Measurements from ENCODE around the gene FOXL1. TPM values are rescaled to one million over a fixed set of nuclear protein-coding genes. Genes with fewer than 3 reads are reported as not detected.

FOXL1 gene
- total and polyA plus RNA-seq, 9 donors = 0.10 to 1.3 (median 0.44) TPM; not detected in 1

DNA sequence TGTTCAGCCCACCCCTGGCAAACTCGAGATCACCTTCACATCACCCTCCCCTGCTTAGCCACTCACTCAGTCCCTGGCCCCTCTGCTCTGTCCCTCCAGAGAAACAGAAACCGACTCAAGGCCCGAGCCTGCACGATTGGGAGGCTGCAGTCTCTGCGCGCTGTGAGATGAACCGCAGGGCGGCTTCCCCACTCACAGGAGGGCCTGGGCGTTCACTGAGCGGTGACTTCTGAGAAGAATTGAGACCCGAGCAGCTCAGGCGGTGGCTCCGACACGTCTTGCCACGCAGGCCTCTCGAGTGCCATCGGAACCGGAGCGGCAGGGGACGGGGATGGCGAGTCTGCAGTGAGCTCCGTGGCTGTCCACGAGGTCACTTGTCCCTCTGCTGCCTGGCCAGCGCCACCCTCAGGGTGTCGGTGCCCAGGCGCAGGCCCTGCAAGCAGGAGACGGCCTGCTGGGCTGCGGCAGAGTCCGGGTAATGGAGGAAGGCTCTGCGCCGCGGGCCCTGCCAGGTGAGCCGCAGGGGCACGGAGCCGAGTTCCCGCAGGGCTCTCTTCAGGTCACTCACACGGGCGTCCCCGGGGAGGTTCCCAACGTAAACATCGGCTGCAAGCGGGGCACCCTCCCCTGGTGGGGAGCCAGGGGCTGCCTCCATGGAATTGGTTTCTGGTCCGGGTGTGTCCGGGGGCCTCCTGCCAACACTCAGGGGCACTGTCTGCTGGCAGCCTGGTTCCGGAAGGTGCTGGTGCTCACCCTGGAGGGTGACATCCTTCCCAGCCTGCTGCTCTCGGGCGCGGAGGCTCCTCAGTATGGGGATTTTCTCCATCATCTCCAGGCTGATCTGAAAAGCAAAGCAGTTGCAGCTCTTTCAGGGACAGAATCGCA, 46.5 kb upstream of the FOXL1 start:
- H3K9me3 ChIP-seq = no peaks in the 10 kb centered on the region
- DNase-seq = peak in 3 of 5 donors; percentile 53 to 61 (median 56)
- TF ChIP-seq CTCF (IDR thresholded peaks at IDR 0.05) (no peak), EP300 (IDR thresholded peaks at IDR 0.05) (no peak), POLR2A (IDR thresholded peaks at IDR 0.05) (no peak)
- no peaks in the 10 kb centered on the region for H3K27me3 ChIP-seq
- H3K27ac ChIP-seq = peak overlapping the region; percentile 76 to 88
- peaks cover 7% of the 10 kb centered on the region for H3K4me1 ChIP-seq (ENCODE audit: insufficient read depth)
- intact Hi-C loops (cut with DNase I) = no loop called here
- 84 to 87% (median 87%) methylated on average over 48 to 49 of the region's 49 CpGs for WGBS, 3 donors
- no peaks in the 10 kb centered on the region for H3K36me3 ChIP-seq
- no peak overlapping the region for H3K4me3 ChIP-seq

DNA sequence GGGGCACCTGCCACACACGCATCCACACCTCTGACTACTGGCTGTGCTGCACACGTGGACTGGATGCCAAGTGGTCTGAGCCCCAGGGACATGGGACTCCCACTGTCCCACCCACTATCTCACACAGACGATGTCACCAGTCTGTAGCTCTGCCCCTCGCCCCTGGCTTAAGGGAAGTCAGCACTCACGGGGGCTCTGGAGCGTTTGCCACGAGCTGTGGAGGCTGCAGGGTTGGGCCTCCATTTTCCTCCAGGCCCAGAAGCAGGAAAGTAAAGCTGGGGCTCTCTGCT, 45.9 kb upstream of the FOXL1 start:
- peaks cover 7% of the 10 kb centered on the region for H3K4me1 ChIP-seq (ENCODE audit: insufficient read depth)
- H3K4me3 ChIP-seq = no peak overlapping the region
- intact Hi-C loops (cut with DNase I) = no loop called here
- H3K36me3 ChIP-seq = no peaks in the 10 kb centered on the region
- peak in 1 of 5 donors; percentile 15 for DNase-seq
- no peak overlapping the region for H3K27ac ChIP-seq
- H3K9me3 ChIP-seq = no peaks in the 10 kb centered on the region
- TF ChIP-seq CTCF (IDR thresholded peaks at IDR 0.05) = no peak
- TF ChIP-seq POLR2A (IDR thresholded peaks at IDR 0.05) = no peak
- TF ChIP-seq EP300 (IDR thresholded peaks at IDR 0.05) = no peak
- H3K27me3 ChIP-seq = no peaks in the 10 kb centered on the region
- 90 to 94% (median 90%) methylated on average over 7 of the region's 7 CpGs for WGBS, 3 donors

- Histone ChIP-seq H3K36me3 (no peaks in the 10 kb centered on the region), H3K4me3 (no peak overlapping the region), H3K4me1 (ENCODE audit: insufficient read depth) (peaks cover 7% of the 10 kb centered on the region), H3K27ac (no peak overlapping the region), H3K9me3 (no peaks in the 10 kb centered on the region), H3K27me3 (no peaks in the 10 kb centered on the region)
- WGBS, 3 donors = 93 to 95% (median 93%) methylated on average over 8 of the region's 8 CpGs
- TF ChIP-seq EP300 (IDR thresholded peaks at IDR 0.05) = no peak
- TF ChIP-seq POLR2A (IDR thresholded peaks at IDR 0.05) = no peak
- TF ChIP-seq CTCF (IDR thresholded peaks at IDR 0.05) = no peak
- intact Hi-C loops (cut with DNase I) = no loop called here
- no peak for DNase-seq
Measured at GRCh38 chr16:86533076-86533475, 45.3 kb upstream of the FOXL1 start.

DNA sequence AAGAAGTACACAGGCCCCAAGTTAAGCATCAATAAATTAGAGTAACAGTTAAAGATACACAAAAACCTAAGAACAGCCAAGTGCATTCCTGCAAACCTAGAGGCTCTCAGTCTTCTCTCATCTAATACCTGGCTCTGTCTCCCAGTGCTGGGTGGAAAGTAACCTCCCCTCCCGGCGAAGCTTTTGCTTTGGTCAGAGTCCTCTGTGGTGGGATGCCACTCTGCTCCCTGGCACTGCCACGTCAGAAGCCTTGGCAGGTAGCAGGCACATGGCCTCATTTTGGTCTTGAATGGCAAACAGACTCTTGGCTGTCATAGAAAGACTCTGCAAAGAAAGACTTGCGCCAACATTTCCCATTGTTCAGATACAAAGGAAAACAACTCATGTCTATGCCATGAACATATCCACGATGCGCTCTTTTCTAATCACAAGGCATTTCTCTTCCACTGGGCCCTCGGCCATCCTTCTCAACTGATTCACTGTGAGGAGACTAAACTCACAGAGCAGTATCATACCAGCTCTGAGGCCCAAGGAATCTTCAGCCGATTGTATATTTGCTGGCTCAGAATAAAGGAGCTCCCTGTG, 44.5 kb upstream of the FOXL1 start:
- Histone ChIP-seq H3K36me3 (no peaks in the 10 kb centered on the region), H3K27ac (no peak overlapping the region), H3K4me3 (no peak overlapping the region), H3K27me3 (no peaks in the 10 kb centered on the region), H3K9me3 (no peaks in the 10 kb centered on the region), H3K4me1 (ENCODE audit: insufficient read depth) (peaks cover 5% of the 10 kb centered on the region)
- WGBS, 3 donors = 85 to 92% (median 89%) methylated on average over 8 of the region's 8 CpGs
- intact Hi-C loops (cut with DNase I) = no loop called here
- no peak for TF ChIP-seq CTCF (IDR thresholded peaks at IDR 0.05)
- no peak for TF ChIP-seq EP300 (IDR thresholded peaks at IDR 0.05)
- no peak for TF ChIP-seq POLR2A (IDR thresholded peaks at IDR 0.05)
- DNase-seq = no peak

All from ovary (tissue), 9 donors.